Measurements from ENCODE around the gene GLIS1.

The GLIS1 gene

DNA sequence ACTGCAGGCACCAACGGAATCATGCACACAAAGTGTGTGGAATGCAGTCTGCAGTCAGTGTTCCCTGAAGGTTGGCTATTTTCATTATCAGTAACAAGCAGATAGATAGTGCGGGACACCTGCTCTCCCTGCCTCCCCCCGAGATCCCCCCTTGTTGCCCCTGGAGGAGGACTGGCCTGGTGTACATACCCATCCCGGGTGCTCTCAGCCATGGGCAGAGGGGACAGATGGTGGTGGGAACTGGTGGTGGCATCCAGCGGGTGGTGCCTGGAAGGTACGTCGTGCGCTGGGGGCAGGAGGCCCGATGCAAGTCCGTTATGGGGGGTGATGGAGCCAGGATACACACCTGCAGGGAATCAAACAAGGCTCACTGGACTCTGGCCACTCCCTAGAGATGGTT lies 224.5 kb downstream of the GLIS1 start:
- TF ChIP-seq CTCF (conservative IDR thresholded peaks at IDR 0.05), result no peak
- no peak for TF ChIP-seq ZFX (IDR thresholded peaks at IDR 0.05)
- H3K27ac ChIP-seq, result no peak overlapping the region

DNA sequence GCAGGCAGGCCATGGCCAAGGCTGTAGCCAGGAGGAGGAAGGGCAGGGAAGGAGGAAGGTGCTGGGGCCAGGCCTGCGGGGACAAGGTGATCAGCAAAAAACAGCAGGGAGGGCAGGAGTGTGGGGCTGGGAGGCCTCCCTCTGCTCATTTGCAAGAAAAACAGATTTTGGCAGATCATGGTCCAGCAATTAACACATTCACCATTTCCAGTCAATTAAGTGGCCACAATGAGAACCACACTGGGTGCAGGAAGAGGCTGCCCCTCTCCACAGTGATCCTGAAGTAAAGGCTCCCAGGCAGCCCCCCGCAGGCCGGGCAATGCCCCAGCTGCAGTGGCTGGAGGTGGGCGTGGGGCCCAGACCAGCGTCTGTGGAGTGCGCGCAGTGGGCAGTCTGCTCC lies 225.1 kb downstream of the GLIS1 start:
- no peak for TF ChIP-seq ZFX (IDR thresholded peaks at IDR 0.05)
- no peak for TF ChIP-seq CTCF (conservative IDR thresholded peaks at IDR 0.05)
- H3K27ac ChIP-seq, result no peak overlapping the region; the same call in 1 of the 2 replicates

- peak overlapping the region; percentile 57 for H3K27ac ChIP-seq
- TF ChIP-seq CTCF (conservative IDR thresholded peaks at IDR 0.05) (no peak), ZFX (IDR thresholded peaks at IDR 0.05) (no peak)
These were observed 225.9 kb downstream of the GLIS1 start for GRCh38 chr1:53512807-53513755.

DNA sequence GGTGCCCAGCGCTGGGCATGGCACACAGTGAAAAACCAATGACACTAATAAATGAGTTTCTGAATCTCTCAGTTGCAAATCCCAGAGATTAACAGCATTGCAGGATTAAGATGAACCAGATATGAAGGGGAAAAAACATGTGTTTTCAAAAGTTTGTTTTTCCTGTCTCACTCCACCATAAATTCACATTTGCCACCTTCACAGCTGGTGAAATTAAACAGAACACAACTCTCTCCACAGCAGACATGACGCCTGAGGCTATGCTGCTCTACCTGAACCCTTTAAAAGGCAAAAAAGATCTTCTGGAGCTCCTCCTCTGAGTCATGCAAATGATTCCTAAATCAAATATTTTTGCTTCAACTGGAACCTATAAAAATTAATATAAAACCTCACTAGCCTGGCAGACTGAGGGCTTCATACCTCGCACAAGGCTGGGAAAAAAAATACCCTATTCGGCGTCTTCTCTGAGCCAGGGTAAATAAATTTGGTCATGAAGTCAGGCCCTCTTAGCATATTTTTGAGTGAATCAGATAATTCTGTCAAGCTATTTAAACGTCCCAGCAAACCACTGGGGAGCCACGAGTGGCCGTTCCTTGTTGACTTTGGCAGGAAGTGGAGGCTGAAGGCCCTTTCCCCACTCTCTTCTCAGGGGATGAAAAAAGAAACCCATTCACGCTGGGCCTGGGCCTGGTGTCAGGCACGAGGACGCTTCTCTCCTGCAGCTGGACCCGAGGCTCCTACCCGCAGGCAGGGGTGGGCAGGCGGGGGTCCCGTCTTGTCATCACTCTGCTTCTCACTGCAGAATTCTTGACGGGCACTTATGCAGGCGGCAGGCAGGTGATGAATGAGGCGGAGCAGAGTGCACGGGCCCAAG lies 226.8 kb downstream of the GLIS1 start:
- TF ChIP-seq CTCF (conservative IDR thresholded peaks at IDR 0.05) (no peak), ZFX (IDR thresholded peaks at IDR 0.05) (peak; percentile 32; the same call in 1 of the 2 replicates)
- peak overlapping the region; percentile 57 for H3K27ac ChIP-seq

DNA sequence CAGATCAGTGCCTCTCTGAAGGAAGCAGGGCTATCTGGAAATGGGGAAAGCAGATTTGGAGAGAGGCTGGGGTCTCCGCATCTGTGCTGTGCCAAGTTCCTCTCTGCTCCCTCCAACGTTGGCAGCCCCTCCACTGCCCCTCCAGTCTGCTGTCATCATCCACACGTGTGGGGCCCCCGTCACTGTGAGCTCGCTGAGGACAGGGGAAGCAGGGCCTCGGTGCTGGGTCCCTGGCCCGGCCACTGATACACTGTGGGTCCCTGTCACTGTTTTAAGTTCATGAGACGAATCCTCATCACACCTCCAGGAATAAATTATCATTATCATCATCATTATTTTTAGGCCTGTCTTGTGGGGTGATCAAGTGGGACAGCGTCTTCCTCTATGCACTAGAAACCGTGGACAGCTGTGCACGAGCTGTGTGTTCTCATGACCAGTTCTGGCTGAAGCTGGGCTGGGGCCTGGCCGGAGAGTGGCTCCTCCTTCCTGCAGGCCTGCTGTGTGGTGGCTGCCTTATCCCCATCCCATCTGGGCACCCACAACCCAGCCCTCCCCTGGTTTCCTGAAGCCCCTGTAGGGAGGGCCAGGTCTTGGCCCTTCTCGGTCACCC lies 227.5 kb downstream of the GLIS1 start:
- no peak for TF ChIP-seq CTCF (conservative IDR thresholded peaks at IDR 0.05)
- TF ChIP-seq ZFX (IDR thresholded peaks at IDR 0.05), result no peak
- H3K27ac ChIP-seq, result peak overlapping the region; percentile 57

DNA sequence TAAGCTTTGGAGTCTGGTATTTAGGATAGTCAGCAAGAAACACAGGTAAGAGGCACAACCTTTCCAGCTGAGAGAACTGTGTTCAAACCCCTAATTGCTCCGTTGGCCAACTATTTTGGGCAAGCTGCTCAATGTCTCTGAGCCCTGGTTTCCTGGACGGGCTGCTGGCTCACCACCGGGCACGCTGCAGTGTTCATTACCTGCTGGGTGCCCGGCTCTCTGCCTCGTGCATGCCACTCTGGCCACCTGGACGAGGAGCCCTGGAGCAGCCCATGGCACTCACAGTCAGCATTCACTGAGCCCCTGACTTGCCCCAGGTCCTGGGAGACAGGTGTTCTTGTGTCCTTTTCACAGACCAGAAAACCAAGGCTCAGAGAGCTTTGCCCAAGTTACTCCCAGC lies 228.7 kb downstream of the GLIS1 start:
- no peak overlapping the region for H3K27ac ChIP-seq
- TF ChIP-seq ZFX (IDR thresholded peaks at IDR 0.05), result no peak
- no peak for TF ChIP-seq CTCF (conservative IDR thresholded peaks at IDR 0.05)
